H1 (cell line): ENCODE data around the gene BRIP1. TPM values are rescaled to one million over a fixed set of nuclear protein-coding genes. Genes with fewer than 3 reads are reported as not detected.

Experiments used
- ATF3 ChIP-seq: IDR thresholded peaks from 2 replicates; pipeline ENCODE4 v1.6.1; 2011; ENCODE audit warnings: low read depth, mild to moderate bottlenecking, low read length; ENCODE audit not compliant: insufficient read depth
- EZH2 ChIP-seq: fragments of 200-600 bp; sonication (generic); IDR thresholded peaks from 2 replicates; pipeline ENCODE4 v1.7.1; 2012; ENCODE audit warnings: low read depth, mild to moderate bottlenecking, moderate library complexity, low read length, inconsistent platforms; ENCODE audit not compliant: severe bottlenecking
- KDM1A ChIP-seq: fragments of 200-600, 300-600 bp; sonication (generic); IDR thresholded peaks from 2 replicates; pipeline ENCODE4 v1.7.1; 2016; ENCODE audit warnings: mild to moderate bottlenecking, low read length, borderline replicate concordance
- TAF1 ChIP-seq: IDR thresholded peaks from 2 replicates; pipeline ENCODE4 v1.6.1; 2011; ENCODE audit warnings: mild to moderate bottlenecking, low read depth, low read length
- TAF7 ChIP-seq: optimal IDR thresholded peaks from 2 replicates; pipeline ENCODE3; 2011; ENCODE audit warnings: low read depth, mild to moderate bottlenecking, inconsistent platforms, low read length, moderate library complexity, borderline replicate concordance
- TBP ChIP-seq: IDR thresholded peaks from 2 replicates; pipeline ENCODE4 v1.6.1; 2011; ENCODE audit warnings: low read depth, low read length, improper control_type of control experiment
- polyA plus RNA-seq, 7 experiments: library from polyadenylated mRNA; depleted of rRNA in 3 of 7; stranded (reverse) in 5 of 7; unstranded in 2 of 7; fragments of >200 nt in 5 of 7; fragments of 200-250 nt in 2 of 7; gene quantifications; 1 replicate in 5 of 7; 2 replicates in 1 of 7; 4 replicates in 1 of 7; pipeline versions ENCODE4 v1.2.1 to v1.2.3, GENCODE V29; 2011 to 2013; ENCODE audit warnings: missing spikeins in 2 of 7, mixed read lengths in 2 of 7
- total RNA-seq: library from RNA; stranded (reverse); fragmentation: NEBNext Ultra II Directional; extraction: Animal tissue kit (Norgen Biotek cat#: 25700); gene quantifications from 2 replicates; pipeline ENCODE4 v1.2.1, GENCODE V29; 2021

Gene BRIP1
- total and polyA plus RNA-seq, 2 of the 8 experiments (the other 6 are each of a cell fraction or from before 2014, with no cell fraction given) = 5.8 to 19.2 TPM

GRCh38 chr17:61803796-61804195, 59.5 kb downstream of the BRIP1 start (continued):
- TF ChIP-seq EZH2 = no peak
- TF ChIP-seq TAF7 = no peak
- no peak for TF ChIP-seq TBP
- no peak for TF ChIP-seq ATF3
- no peak for TF ChIP-seq TAF1
- no peak for TF ChIP-seq KDM1A
